Measurements from ENCODE around the gene MTHFSD.

DNA sequence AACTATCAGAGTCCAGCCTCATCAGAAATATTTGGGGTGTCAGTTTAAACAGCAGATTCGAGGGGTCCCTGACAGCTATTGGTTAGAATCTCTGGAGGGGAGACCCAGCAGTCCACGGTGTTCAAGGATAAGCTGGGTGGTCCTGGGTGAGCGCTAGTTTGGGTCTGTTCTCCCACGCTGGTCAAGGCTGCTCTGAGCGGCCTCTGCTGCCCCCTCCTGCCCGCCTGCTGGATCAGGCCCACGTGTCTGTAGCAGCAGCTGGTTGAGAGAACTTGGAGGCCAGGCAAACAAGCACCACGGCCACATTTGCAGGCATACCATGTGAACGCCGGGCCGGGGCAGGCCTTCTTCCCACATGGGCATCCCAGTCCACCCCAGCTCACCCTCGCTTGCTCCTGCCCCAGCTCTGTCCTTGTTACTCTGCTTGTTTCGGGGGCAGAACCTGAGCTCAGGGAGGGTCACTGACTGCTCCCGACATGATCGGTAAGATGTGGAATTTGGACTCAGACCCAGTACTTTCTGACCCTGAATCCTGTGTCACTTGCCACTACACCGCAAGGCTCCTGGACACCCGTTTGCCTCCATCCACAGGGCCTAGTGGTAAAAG, 37.3 kb downstream of the MTHFSD start:
- TF ChIP-seq, protein P1, sequence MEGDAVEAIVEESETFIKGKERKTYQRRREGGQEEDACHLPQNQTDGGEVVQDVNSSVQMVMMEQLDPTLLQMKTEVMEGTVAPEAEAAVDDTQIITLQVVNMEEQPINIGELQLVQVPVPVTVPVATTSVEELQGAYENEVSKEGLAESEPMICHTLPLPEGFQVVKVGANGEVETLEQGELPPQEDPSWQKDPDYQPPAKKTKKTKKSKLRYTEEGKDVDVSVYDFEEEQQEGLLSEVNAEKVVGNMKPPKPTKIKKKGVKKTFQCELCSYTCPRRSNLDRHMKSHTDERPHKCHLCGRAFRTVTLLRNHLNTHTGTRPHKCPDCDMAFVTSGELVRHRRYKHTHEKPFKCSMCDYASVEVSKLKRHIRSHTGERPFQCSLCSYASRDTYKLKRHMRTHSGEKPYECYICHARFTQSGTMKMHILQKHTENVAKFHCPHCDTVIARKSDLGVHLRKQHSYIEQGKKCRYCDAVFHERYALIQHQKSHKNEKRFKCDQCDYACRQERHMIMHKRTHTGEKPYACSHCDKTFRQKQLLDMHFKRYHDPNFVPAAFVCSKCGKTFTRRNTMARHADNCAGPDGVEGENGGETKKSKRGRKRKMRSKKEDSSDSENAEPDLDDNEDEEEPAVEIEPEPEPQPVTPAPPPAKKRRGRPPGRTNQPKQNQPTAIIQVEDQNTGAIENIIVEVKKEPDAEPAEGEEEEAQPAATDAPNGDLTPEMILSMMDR (conservative IDR thresholded peaks at IDR 0.05): peak; percentile 83
- no peak for TF ChIP-seq ZFX (IDR thresholded peaks at IDR 0.05)
